ENCODE measurements around the gene CCND2. TPM values are rescaled to one million over a fixed set of nuclear protein-coding genes. Genes with fewer than 3 reads are reported as not detected.
A peak's percentile ranks its signal among the peaks of the same experiment; 100 is the strongest.

Gene CCND2
- polyA plus RNA-seq, result 13.7 and 16.9 TPM in 2 replicates
- polyA minus RNA-seq, result 36.7 and 39.2 TPM in 2 replicates

DNA sequence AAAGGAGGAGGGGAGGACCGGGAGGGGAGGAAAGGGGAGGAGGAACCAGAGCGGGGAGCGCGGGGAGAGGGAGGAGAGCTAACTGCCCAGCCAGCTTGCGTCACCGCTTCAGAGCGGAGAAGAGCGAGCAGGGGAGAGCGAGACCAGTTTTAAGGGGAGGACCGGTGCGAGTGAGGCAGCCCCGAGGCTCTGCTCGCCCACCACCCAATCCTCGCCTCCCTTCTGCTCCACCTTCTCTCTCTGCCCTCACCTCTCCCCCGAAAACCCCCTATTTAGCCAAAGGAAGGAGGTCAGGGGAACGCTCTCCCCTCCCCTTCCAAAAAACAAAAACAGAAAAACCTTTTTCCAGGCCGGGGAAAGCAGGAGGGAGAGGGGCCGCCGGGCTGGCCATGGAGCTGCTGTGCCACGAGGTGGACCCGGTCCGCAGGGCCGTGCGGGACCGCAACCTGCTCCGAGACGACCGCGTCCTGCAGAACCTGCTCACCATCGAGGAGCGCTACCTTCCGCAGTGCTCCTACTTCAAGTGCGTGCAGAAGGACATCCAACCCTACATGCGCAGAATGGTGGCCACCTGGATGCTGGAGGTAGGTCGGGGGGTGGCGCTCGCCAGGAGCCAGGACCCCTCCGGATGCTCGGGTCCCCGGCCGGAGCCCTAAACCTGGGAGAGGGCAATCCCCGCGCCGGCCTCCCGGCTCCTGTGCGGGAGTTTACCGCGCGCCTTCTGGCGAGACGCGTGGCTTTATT, at the start of gene CCND2:
Gene CCND2 (plus strand): TSS at position 111 of the 744 bp plus-strand sequence. CDS start 279 bp downstream, at position 390.
- Histone ChIP-seq H3K9me3 (ENCODE audit: low read length) (no peaks in the 10 kb centered on the region), H3F3A (ENCODE audit: insufficient read depth, low read length, poor library complexity, severe bottlenecking) (peaks cover 6% of the 10 kb centered on the region), H2AFZ (ENCODE audit: low read depth, low read length) (peak within 1 kb of the TSS; percentile 18), H3K27ac (ENCODE audit: low read length) (peak within 1 kb of the TSS; percentile 37), H3K9me2 (ENCODE audit: insufficient read depth, low read length) (no peaks in the 10 kb centered on the region), H3K79me2 (replicated peaks; ENCODE audit: insufficient read depth, low read length) (peaks cover 44% of the 10 kb centered on the region), H4K20me1 (ENCODE audit: insufficient read depth) (no peaks in the 10 kb centered on the region), H3K27me3 (ENCODE audit: insufficient read depth, low read depth, low read length) (peaks cover 68% of the 10 kb centered on the region), H3K9ac (ENCODE audit: low read length) (peak within 1 kb of the TSS; percentile 82), H3K36me3 (ENCODE audit: insufficient read depth, low read length) (no peaks in the 10 kb centered on the region), H3K4me3 (ENCODE audit: low read length) (peak within 1 kb of the TSS; percentile 90), H3K4me2 (ENCODE audit: low read length) (peak within 1 kb of the TSS; percentile 96)
- TF ChIP-seq SMC3 (conservative IDR thresholded peaks at IDR 0.05; ENCODE audit: poor library complexity) (peak; percentile 6), POLR2AphosphoS5 (IDR thresholded peaks at IDR 0.05) (no peak), TAF1 (IDR thresholded peaks at IDR 0.05; ENCODE audit: low read depth) (peak; percentile 4)
- TF ChIP-seq, protein P1, sequence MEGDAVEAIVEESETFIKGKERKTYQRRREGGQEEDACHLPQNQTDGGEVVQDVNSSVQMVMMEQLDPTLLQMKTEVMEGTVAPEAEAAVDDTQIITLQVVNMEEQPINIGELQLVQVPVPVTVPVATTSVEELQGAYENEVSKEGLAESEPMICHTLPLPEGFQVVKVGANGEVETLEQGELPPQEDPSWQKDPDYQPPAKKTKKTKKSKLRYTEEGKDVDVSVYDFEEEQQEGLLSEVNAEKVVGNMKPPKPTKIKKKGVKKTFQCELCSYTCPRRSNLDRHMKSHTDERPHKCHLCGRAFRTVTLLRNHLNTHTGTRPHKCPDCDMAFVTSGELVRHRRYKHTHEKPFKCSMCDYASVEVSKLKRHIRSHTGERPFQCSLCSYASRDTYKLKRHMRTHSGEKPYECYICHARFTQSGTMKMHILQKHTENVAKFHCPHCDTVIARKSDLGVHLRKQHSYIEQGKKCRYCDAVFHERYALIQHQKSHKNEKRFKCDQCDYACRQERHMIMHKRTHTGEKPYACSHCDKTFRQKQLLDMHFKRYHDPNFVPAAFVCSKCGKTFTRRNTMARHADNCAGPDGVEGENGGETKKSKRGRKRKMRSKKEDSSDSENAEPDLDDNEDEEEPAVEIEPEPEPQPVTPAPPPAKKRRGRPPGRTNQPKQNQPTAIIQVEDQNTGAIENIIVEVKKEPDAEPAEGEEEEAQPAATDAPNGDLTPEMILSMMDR (IDR thresholded peaks at IDR 0.05; ENCODE audit: poor library complexity, severe bottlenecking), result no peak

DNA sequence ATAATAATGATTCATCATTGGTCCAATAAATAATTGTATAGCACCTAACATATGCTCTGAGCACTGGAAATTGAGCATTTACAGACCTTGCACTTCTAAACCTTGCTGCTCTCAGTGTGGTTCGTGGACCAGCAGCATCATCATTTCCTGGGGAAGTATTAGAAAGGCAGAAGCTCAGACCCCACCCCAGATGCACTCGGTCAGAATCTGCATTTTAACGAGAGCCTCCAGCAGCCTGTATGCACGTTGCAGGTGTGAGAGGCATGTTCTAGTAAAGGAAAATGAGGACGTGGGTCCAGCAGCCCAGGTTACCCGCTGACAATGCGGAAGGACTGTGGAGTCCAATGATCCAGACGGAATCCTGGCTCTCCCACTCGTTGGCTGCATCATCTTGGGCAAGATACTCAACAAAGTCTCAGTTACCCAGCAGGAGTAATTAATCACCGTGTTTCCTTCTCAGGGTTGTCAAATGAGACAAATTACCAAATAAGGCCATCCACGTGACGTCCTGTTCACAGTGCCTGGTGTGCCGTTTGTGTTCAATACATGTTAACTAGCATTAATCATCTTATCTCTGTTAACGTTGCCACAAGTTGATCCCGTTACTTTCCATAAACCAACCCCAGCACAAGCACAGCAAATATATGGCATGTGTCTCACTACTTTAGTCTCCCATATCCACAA, 49.2 kb upstream of the CCND2 start:
- Histone ChIP-seq H3K4me3 (ENCODE audit: low read length) (no peak overlapping the region), H3K36me3 (ENCODE audit: insufficient read depth, low read length) (no peaks in the 10 kb centered on the region), H3K27me3 (ENCODE audit: insufficient read depth, low read depth, low read length) (no peaks in the 10 kb centered on the region), H3K9me3 (ENCODE audit: low read length) (no peaks in the 10 kb centered on the region), H3F3A (ENCODE audit: insufficient read depth, low read length, poor library complexity, severe bottlenecking) (no peaks in the 10 kb centered on the region), H2AFZ (ENCODE audit: low read depth, low read length) (no peak overlapping the region), H3K9me2 (ENCODE audit: insufficient read depth, low read length) (no peaks in the 10 kb centered on the region), H3K9ac (ENCODE audit: low read length) (no peak overlapping the region), H4K20me1 (ENCODE audit: insufficient read depth) (no peaks in the 10 kb centered on the region), H3K27ac (ENCODE audit: low read length) (no peak overlapping the region), H3K4me2 (ENCODE audit: low read length) (no peak overlapping the region), H3K79me2 (replicated peaks; ENCODE audit: insufficient read depth, low read length) (no peaks in the 10 kb centered on the region)
- TF ChIP-seq SMC3 (conservative IDR thresholded peaks at IDR 0.05; ENCODE audit: poor library complexity), result no peak
- TF ChIP-seq, protein P1 (IDR thresholded peaks at IDR 0.05; ENCODE audit: poor library complexity, severe bottlenecking), result no peak
- TF ChIP-seq POLR2AphosphoS5 (IDR thresholded peaks at IDR 0.05), result no peak
- no peak for TF ChIP-seq EP300 (conservative IDR thresholded peaks at IDR 0.05; ENCODE audit: poor library complexity, severe bottlenecking)
- no peak for TF ChIP-seq TAF1 (IDR thresholded peaks at IDR 0.05; ENCODE audit: low read depth)
- no peak for TF ChIP-seq EZH2 (IDR thresholded peaks at IDR 0.05; ENCODE audit: borderline replicate concordance, insufficient read depth, low read length, poor library complexity, severe bottlenecking)
- TF ChIP-seq RAD21 (conservative IDR thresholded peaks at IDR 0.05), result no peak
- TF ChIP-seq, protein P2, sequence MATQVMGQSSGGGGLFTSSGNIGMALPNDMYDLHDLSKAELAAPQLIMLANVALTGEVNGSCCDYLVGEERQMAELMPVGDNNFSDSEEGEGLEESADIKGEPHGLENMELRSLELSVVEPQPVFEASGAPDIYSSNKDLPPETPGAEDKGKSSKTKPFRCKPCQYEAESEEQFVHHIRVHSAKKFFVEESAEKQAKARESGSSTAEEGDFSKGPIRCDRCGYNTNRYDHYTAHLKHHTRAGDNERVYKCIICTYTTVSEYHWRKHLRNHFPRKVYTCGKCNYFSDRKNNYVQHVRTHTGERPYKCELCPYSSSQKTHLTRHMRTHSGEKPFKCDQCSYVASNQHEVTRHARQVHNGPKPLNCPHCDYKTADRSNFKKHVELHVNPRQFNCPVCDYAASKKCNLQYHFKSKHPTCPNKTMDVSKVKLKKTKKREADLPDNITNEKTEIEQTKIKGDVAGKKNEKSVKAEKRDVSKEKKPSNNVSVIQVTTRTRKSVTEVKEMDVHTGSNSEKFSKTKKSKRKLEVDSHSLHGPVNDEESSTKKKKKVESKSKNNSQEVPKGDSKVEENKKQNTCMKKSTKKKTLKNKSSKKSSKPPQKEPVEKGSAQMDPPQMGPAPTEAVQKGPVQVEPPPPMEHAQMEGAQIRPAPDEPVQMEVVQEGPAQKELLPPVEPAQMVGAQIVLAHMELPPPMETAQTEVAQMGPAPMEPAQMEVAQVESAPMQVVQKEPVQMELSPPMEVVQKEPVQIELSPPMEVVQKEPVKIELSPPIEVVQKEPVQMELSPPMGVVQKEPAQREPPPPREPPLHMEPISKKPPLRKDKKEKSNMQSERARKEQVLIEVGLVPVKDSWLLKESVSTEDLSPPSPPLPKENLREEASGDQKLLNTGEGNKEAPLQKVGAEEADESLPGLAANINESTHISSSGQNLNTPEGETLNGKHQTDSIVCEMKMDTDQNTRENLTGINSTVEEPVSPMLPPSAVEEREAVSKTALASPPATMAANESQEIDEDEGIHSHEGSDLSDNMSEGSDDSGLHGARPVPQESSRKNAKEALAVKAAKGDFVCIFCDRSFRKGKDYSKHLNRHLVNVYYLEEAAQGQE (IDR thresholded peaks at IDR 0.05; ENCODE audit: borderline replicate concordance), result no peak
- TF ChIP-seq MXI1 (conservative IDR thresholded peaks at IDR 0.05; ENCODE audit: poor library complexity, severe bottlenecking), result no peak

Measured in neural cell (in vitro differentiated cells).